ENCODE data around the gene SPAM1.

- TF ChIP-seq, protein P1, sequence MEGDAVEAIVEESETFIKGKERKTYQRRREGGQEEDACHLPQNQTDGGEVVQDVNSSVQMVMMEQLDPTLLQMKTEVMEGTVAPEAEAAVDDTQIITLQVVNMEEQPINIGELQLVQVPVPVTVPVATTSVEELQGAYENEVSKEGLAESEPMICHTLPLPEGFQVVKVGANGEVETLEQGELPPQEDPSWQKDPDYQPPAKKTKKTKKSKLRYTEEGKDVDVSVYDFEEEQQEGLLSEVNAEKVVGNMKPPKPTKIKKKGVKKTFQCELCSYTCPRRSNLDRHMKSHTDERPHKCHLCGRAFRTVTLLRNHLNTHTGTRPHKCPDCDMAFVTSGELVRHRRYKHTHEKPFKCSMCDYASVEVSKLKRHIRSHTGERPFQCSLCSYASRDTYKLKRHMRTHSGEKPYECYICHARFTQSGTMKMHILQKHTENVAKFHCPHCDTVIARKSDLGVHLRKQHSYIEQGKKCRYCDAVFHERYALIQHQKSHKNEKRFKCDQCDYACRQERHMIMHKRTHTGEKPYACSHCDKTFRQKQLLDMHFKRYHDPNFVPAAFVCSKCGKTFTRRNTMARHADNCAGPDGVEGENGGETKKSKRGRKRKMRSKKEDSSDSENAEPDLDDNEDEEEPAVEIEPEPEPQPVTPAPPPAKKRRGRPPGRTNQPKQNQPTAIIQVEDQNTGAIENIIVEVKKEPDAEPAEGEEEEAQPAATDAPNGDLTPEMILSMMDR (IDR thresholded peaks at IDR 0.05), result no peak
- no peak for TF ChIP-seq POLR2A (IDR thresholded peaks at IDR 0.05)
These were observed 47.0 kb downstream of the SPAM1 start for GRCh38 chr7:123972045-123972444.
